Right lung (tissue), 10 donors: Measurements from ENCODE around the gene TINAG. TPM values are rescaled to one million over a fixed set of nuclear protein-coding genes. Genes with fewer than 3 reads are reported as not detected.

ENCODE experiments used
- DNase-seq, 2 donors: peaks; one replicate each; pipeline ENCODE4 v3.0.0-alpha.2; 2013
- long read RNA-seq, 8 donors: transcript quantifications; one replicate each; lab custom pipeline, GENCODE V29; 2026
- polyA plus RNA-seq, 5 donors: library from polyadenylated mRNA; unstranded; fragments of 120-200 nt; gene quantifications; one replicate each; pipeline versions ENCODE4 v1.2.1 to v1.2.3, GENCODE V29; 2013; ENCODE audit warnings: inconsistent platforms in 1 of 5, low replicate concordance in 1 of 5; ENCODE audit not compliant: insufficient read length in 5 of 5, insufficient read depth in 1 of 5

The TINAG gene
- polyA plus RNA-seq = under 1 TPM in 1 of 5 donors, not detected in 4; 0.12 TPM
- long read RNA-seq, donor 1 = 0 reads
- long read RNA-seq, donor 2 = 0 reads
- long read RNA-seq, donor 3 = 0 reads
- long read RNA-seq, donor 4 = 0 reads
- long read RNA-seq, donor 5 = 0 reads
- long read RNA-seq, donor 6 = 0 reads
- long read RNA-seq, donor 7 = 0 reads
- long read RNA-seq, donor 8 = 0 reads

GRCh38 chr6:54308289-54308985, at the start of gene TINAG:
Gene TINAG, plus strand, starts transcription at chr6:54308441. Its CDS starts 110 bp downstream, at chr6:54308551.
- DNase-seq = no peak

GRCh38 chr6:54260025-54260424, 48.2 kb upstream of the TINAG start:
- DNase-seq = no peak

GRCh38 chr6:54262499-54262898, 45.7 kb upstream of the TINAG start:
- DNase-seq = no peak

GRCh38 chr6:54262971-54263370, 45.3 kb upstream of the TINAG start:
- DNase-seq = no peak

DNA sequence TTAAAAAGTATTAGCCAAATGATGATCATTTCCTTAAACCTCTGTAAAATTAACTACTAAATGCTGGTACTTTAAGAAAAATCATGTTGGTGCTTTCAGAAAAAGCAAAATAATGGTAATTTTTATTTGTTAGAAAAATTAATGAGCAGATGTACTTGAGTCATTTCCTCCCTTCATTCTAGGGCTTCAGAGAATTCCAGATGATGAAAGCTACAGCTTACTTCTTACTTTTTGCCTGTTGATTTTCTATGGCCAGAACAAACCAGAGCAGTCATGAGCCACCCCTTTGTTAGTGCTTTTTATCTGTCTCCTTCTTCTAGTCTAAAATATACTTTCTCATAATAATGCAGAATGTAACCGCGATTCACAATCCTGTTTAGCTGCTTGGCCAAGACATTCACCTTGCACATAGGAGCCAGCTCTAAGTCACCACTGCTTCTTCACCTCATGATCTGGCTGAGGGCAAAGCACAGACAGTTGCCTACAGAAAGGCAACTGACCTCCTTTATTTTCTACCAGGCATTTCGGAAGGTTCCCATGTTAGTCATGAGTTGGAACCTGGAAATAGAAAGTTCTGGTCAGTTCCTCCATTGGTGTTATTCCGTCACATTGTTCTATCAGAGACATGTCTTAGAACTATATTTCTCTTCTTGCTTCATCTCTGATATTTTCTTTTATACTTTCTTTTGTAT, 43.5 kb upstream of the TINAG start:
- no peak for DNase-seq

- no peak for DNase-seq
Measured at GRCh38 chr6:54266400-54266923, 41.8 kb upstream of the TINAG start.

DNA sequence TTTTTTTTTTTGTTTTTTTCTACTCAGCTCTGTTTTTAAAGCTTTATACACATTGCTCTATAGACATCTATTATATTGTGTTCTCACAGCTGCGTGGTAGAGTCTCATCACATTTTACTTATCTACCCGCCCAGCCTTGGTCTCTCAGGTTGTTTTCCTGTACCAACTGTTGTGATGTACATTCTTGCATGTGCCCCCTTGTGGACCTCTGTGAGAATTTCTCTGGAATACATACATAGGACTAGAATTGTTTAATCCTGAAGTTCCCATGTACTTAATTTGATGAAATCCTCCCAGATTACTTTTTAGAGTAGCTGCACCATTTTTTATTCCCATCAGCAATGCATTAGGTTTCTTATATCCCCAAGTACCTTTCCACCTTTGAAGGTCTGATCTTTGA, 40.4 kb upstream of the TINAG start:
- peak; percentile 6 to 17 for DNase-seq

DNA sequence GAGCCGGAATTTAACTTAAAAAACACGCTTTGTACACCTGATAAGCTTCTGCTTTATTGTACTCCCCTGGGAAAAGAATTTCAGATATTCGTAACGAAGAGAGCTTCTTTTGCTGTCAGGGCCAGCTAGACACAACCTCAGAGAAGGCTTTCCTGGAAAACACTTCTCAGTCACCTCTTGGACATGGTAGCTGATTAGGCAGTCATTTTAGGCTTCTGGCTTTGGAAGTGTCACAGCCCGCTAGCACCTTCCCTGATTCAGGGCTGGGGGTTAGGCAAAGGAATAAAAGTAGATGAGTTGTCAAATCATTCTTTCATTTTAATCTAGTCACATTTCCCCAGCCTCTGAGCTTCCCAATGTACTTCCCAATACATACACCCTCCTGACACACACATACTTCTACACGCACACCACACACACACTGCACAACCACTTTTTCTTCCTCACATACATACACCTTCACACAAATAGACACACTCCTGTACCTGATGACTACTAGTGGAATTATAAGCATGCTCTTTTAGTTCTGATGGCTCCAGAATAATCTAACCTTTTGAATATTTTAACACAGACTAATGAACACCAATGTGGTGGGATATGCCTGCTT, 34.9 kb upstream of the TINAG start:
- DNase-seq = no peak

GRCh38 chr6:54274383-54274782, 33.9 kb upstream of the TINAG start:
- DNase-seq = no peak

- no peak for DNase-seq
Measured at GRCh38 chr6:54282186-54282585, 26.1 kb upstream of the TINAG start.

DNA sequence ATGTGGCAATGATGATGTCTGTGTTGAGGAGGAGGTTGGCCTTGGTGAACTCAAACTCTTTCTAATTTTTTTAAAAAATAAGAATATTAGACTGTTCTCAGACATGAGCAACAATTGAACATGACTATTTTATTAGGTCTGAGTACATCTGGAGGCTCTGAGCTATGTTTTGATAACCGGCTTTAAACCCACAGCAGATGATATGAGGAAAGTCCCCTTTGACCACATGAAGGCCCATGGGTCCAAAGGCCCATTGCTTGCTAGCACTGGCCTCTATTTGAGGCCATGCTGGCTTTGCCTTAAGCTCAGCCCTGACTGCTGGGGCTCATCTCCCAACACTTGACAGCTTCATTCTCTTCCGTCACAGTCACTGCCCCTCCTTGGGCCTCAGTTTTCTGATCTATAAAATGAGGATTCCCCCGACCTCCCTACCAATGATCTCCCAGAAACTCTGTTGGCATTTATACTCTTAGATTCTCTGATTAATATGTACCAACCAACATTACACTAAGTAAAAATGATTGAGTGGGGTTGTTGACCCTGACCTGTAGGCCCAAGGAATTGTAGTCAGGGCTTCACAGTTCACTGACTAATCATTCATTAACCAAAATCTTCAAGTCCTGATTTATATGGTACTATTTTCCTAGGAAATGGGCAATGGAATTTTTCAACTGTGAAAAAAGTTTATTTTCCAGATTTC, 23.9 kb upstream of the TINAG start:
- DNase-seq = no peak

DNA sequence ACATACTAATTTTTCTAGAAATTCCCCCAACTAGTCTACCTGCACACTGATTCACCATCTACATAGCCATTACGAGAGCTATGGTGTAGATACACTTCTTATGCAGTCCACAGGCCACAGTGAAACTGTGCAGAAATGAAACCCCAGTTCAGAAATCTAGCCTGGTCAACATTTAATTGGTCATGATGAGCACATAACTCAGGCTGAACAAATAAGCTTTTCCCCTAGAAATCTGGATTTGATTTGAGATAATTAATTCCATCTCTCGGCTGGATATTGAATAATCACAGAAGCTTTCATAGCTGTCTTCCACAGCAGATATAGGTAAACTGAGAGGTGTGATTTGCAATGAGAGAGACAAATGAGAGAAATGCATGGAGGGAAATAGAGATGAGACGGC, 22.6 kb upstream of the TINAG start:
- DNase-seq = no peak

GRCh38 chr6:54286141-54286540, 22.1 kb upstream of the TINAG start:
- no peak for DNase-seq

- no peak for DNase-seq
Measured at GRCh38 chr6:54288474-54288873, 19.8 kb upstream of the TINAG start.

DNA sequence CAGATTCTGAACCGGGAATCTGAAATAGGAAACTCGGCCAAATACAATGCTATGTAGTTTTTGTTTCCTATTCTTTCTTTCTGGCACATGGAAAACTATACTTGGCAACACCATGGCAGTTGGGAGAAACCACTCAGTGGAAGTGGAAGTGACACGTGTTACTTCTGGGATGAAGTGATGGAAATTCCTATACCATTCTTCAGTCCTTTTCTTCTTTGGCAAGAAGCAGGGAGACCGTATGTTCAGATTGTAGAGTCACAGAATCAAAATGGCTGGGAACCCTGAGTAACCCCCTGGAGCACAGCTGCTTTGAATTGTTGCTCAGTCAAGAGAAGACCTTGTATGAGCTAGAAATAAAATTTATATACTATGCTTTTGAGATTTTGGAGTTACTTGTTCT, 18.8 kb upstream of the TINAG start:
- DNase-seq = no peak

- no peak for DNase-seq
Measured at GRCh38 chr6:54291146-54291545, 17.1 kb upstream of the TINAG start.

DNA sequence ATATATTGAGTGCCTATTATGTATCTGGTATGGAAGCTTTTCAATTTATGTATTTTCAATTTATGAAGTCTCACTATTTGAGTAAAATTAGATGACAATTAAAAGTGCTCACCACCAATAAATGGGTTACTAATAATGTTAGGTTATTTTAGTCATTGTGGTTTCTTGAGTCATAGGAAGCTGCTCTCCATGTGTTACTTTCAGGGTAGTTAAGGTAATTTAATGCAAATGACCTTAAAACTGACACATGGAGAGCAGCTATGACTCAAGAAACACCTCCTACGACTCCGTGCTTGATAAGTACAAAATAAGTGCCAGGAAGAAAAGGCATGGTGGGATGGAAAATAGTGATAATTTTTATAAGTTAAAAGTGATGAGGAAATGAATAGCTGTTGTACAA, 16.5 kb upstream of the TINAG start:
- DNase-seq = no peak

- DNase-seq = no peak
Measured at GRCh38 chr6:54294965-54295532, 13.2 kb upstream of the TINAG start.

DNA sequence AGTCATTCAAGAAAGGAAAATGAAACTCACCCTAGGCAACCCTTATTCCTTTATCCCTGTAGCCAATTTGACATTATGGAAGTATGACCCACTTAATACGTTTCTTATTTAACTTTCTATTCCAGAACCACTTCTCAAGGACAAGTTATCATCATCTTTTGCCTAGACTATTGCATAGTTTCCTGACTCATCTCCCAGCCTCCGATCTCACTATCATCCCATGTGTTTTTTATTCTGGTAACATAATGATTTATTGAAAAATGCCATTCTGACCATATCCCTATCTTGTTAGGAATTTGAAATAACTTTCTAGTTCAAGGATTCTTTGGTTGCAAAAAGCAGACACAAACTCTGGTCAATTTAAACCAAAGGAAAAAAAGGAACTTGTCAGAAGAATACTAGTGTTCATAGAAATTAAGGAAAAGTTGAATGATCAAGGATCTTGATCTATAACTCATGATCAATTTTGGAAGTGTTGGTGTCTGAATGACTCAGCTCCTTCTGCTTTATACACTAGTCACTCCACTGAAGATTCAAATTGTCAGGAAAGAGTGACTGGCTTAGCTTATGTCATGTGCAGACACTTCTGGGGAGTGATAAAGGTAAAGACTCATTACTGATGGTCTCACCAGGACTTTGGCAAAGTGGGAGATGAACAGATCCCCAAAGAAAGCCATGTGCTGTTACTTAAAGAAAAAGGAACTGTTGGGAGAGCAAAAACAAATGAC, 8.5 kb upstream of the TINAG start:
- no peak for DNase-seq

- no peak for DNase-seq
Measured at GRCh38 chr6:54301770-54302169, 6.5 kb upstream of the TINAG start.

- DNase-seq = no peak
Measured at GRCh38 chr6:54307439-54307910, 766 bp upstream of the TINAG start.
